ENCODE measurements around the gene PTTG1IP. TPM values are rescaled to one million over a fixed set of nuclear protein-coding genes. Genes with fewer than 3 reads are reported as not detected.
A peak's percentile ranks its signal among the peaks of the same experiment; 100 is the strongest.

Gene PTTG1IP
- total and polyA plus RNA-seq, 2 of the 13 experiments (the other 11 are each of a cell fraction or from before 2014, with no cell fraction given) = 161 to 700 TPM

GRCh38 chr21:44845418-44846223, 27.9 kb downstream of the PTTG1IP start (continued):
- TF ChIP-seq CSRNP1 (CRISPR knock-in tag; IDR thresholded peaks at IDR 0.05) (peak; percentile 54; the same call in 1 of the 2 replicates), ZNF619 (CRISPR knock-in tag; IDR thresholded peaks at IDR 0.05) (no peak), NCOR1 (IDR thresholded peaks at IDR 0.05; ENCODE audit: borderline replicate concordance, low read length) (no peak), ZBTB25 (CRISPR knock-in tag; IDR thresholded peaks at IDR 0.05) (no peak), POLR2AphosphoS5 (IDR thresholded peaks at IDR 0.05; ENCODE audit: low read depth, low read length) (no peak), ZNF10 (CRISPR knock-in tag; IDR thresholded peaks at IDR 0.05; ENCODE audit: borderline replicate concordance, low read depth) (no peak), NKX3-1 (CRISPR knock-in tag; IDR thresholded peaks at IDR 0.05) (no peak), TBL1XR1 (IDR thresholded peaks at IDR 0.05; ENCODE audit: borderline replicate concordance, low read length, partially characterized antibody) (no peak), ZBTB10 (CRISPR knock-in tag; IDR thresholded peaks at IDR 0.05; ENCODE audit: borderline replicate concordance) (no peak), POLR2AphosphoS2 (IDR thresholded peaks at IDR 0.05; ENCODE audit: low read depth, low read length) (no peak), ZNF101 (CRISPR knock-in tag; IDR thresholded peaks at IDR 0.05; ENCODE audit: borderline replicate concordance, low read depth) (no peak), ZNF569 (CRISPR knock-in tag; IDR thresholded peaks at IDR 0.05; ENCODE audit: borderline replicate concordance) (no peak), DR1 (CRISPR knock-in tag; IDR thresholded peaks at IDR 0.05) (0 out of 2 replicates have a peak, but pooled peaks have one; percentile 23), PHF20 (CRISPR knock-in tag; IDR thresholded peaks at IDR 0.05) (no peak), ZNF230 (CRISPR knock-in tag; IDR thresholded peaks at IDR 0.05) (no peak), ZNF800 (CRISPR knock-in tag; IDR thresholded peaks at IDR 0.05) (0 out of 2 replicates have a peak, but pooled peaks have one; percentile 18), ZNF768 (CRISPR knock-in tag; IDR thresholded peaks at IDR 0.05) (peak; percentile 60; the same call in 1 of the 2 replicates), KLF11 (CRISPR knock-in tag; IDR thresholded peaks at IDR 0.05) (no peak), ZNF776 (CRISPR knock-in tag; IDR thresholded peaks at IDR 0.05) (no peak), CAMTA2 (CRISPR knock-in tag; IDR thresholded peaks at IDR 0.05; ENCODE audit: borderline replicate concordance) (no peak), KDM1A (CRISPR knock-in tag; IDR thresholded peaks at IDR 0.05) (no peak)

Data from HepG2 (cell line).